ENCODE data around the gene CCR4.
"Not testable (repeated sequence)": the region's sequence is repeated elsewhere in the genome, so short reads cannot be mapped to it uniquely, and the experiment has no call there.

Gene CCR4

DNA sequence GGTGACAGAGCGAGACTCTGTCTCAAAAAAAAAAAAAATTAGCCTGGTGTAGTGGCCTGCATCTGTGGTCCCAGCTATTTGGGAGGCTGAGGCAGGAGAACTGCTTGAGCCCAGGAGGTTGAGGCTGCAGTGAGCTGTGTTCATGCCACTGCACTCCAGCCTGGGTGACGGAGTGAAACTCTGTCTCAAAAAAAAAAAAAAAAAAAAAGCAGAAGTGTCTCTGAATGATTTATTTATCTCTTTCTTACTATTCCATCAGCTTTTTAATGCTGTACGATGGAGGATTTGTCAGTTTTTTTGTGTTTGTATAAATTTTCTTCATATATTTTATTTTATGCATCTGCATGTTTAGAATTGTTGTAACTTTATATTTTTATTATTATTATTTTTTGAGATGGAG is 33.5 kb downstream of the CCR4 start:
- not testable (repeated sequence) for DNase-seq

DNA sequence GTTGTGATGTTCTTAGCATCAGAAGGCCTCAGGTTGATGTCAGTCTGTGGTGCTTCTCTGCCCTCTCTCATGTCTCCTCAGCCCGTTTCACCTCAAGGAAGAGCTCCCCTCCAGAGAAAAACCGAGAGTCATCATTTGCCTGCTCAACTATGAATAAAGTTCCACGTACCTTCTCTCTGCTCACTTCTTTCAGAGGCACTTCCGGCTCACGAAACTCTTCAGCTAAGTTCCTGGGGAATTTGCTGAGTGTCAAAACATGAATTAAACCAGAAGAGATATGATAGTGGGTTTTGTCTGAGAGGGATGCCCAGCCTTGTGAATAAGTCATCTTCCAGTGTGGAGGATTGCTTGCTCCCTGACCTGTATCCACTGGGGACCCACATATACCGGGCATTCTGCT is 37.7 kb downstream of the CCR4 start:
- DNase-seq = no peak

DNA sequence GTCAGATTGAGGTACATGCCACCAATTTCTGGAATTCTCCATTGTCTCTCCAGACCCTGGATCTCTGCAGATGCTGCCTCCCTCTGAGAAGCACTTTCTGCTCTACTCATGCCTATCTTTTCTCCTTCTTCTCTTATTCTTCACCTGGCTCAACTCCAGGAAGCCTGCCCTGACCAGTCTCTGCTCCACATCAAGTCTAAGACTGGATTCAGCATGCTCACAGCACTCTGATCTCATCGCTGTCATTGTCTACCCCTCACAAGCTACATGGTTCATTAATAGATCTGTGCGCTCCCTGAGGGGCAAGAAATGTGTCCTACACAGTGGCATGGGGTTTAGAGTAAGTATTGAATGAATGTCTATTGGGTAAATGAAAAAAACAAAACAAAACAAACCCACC is 38.7 kb downstream of the CCR4 start:
- no peak for DNase-seq

DNA sequence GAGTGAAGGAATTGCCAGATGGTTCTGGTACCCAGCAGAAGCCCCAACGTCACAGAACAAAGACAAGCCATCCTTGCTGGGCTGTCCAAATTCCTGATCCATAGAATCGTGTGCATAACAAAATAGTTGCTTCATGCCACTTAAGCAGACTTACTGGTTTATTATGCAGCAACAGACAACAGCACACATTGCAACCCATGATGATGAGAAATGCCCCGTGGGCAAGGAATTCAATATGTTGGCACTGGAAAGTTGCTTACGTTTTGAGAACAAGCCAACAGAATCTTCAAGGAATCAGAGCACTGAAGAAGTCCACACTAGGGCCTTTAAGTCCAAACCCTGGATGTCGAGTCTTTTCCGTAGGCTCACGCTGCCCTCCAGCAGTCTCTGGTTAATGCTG is 40.3 kb downstream of the CCR4 start:
- DNase-seq = no peak

DNA sequence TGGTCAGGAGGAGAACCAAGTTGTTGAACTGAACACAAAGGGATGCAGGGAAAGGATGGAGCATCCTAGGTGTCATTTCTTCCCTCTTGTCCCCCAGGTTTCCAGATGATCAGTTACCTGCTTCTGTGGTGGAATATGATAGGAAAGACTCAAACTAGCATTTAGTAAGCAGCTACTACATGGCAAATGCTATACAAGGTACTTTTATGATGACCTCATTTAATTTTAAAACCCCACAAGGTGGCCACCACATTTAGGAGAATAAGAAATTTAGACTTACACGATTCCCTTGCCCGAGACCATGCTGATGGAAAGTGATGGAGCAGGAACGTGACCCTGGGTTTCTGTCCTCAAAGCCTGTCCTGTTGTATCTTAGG is 40.9 kb downstream of the CCR4 start:
- no peak for DNase-seq

DNA sequence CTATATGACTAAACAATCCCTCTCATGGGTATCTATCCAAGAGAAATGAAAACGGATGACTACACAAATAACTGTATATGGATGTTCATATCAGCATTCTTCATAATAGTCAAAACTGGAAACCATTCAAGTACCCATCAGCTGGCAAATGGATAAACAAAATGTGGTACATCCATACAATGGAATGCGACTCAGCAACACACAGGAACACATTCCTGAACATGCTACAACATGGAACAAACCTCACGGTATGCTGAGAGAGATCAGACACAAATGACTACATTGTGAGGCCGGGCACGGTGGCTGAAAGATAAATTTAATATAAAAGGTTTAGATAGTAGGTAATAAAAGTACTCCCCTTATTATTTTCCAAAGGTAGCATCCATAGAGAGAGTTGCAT is 42.6 kb downstream of the CCR4 start:
- no peak for DNase-seq

DNA sequence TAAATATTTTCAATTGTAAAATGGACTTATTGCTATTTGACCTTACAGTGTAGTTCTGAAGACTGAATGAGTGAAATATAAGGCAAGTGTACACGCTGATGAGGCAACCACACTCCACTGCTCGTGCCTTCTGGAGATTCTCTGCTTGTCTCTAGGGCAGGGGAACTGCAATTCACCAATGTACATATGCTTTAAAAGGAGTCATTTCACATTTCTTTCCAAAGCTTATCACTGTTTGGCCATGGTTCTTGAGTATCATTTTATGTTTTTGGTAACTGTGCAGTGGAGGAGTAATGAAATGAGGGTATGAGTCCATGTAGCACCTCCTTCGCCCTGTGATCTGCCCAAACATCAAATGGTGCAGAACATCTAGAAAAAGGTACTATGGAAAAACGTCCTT is 43.7 kb downstream of the CCR4 start:
- DNase-seq = no peak

DNA sequence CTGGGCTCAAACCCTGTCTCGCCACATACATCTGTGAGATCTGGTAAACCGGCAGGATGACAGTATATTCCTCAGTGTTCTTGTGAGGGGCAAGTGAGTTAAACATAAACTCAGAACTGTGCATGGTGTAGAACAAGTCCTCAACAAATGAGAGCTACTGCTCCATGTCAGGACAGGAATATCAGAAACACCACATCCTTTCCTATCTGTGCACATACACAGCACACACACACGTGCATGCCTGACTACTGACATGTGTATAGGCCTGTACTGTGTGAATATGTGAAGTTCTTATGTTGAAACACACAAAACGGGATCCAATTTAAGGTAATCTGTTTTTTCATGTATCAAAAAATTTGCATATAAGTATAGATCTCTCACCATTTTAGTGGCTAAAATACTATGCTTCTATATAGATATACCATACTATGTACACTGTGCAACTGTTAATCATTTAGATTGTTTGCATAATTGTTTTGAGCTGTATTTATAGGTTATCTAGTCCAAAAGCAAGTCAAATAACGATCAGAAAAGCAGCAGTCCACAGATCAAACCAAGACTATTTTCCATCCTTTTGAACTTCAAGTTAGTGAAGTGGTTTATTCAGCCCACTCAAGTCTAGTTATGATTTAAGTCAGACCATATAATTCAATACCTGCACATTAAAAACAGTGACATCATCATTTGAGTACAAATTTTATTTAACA is 44.8 kb downstream of the CCR4 start:
- DNase-seq = no peak

DNA sequence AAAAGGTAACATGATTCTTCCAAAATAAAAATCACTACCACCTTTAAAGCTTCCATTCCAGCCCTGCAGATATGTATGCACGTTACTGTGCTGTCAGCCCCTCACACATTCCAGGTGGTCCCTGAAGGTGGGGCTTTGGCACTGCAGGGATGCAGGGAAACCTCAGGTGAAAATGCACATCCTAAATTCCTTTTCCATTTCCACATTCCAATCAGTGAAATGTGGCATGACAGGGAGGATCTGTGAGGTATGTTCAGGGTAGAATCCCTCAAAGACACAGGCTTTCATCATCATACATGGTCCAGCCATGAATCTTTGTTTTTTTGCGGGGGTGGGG is 45.3 kb downstream of the CCR4 start:
- no peak for DNase-seq

DNA sequence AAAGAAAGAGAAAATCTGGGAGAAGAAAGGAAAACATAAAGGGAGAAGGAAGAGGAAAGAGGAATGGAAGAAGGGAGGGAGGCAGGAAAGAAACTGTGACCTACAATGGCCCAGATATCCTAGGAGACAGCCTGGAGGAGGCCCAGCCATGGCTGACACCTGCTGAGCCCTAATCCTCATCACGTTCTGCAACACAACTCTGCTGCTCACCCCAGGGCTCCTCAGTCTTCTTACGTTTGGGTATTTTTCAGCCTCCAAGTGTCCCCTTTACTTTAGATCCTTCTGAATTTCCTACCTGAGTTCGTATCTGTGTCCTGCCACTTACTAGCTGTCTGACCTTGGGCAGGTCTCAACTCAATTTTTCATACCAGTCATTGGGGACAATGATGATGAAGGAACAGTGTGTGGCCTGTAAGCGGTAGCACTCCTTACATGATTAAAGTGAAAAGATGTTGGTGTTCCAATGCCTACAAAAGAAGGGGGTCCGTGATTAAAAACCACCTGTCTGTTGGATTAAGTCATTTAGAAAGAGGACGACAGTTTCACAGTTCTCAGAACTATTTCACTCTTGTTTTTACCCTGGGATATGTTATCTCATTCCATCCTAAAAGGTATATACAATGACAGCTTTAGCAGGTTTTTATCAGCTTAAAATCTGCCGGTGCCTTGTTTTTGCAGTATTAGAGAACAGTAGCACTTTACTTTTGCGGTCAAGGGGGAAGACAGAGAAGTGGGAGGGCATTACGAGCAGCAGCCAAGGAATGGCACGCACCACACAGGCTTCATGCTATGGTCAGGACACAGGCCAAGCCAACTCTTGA is 47.4 kb downstream of the CCR4 start:
- DNase-seq = no peak

DNA sequence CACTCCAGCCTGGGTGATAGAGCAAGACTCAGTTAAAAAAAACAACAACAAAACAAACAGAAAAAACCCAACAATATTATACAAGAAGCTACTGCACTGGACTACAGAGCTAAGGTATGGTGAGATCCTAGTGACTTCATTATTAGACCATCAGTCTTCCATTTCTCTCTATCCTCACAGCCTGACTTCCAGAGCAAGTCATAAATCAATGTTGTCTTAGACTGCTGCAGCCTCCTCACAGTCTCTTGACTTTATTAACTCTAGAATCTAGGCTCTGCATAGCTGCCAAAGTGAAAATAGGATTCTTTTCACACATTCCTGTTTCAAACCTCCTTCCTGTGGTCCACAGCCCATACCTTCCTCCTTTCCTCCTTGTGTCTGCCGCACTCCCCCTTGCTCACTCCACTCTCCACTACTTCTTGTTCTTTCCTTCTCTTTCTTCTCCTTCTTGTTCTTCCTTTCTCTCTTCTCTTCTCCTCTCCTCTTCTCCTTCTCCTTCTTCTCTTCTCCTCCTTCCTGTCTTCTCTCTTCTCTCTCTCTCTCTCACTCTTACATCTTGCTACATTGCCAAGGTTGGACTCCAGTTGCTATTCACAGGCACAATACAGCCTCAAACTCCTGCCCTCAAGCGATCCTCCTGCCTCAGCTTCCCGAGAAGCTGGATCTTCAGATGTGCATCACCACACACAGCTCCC is 49.4 kb downstream of the CCR4 start:
- no peak for DNase-seq

DNA sequence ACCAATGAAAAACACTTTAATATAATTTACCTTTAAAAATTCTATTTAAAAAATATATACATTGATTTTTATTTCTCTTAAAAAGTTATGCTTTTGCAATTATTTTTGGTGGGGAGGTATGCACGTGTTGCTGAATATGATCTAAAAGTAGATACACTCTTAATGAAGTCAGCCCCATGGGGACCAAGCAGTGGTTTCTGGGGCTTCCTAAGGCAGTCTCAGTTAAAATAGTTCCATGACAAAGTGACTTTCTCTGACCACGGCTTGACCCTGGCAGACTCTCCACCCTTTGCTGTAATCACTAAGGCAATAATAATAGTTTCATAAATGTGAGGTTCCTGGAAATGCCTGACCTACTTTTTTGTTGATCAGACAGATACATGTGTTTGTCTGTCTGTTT is 50.4 kb downstream of the CCR4 start:
- no peak for DNase-seq

DNA sequence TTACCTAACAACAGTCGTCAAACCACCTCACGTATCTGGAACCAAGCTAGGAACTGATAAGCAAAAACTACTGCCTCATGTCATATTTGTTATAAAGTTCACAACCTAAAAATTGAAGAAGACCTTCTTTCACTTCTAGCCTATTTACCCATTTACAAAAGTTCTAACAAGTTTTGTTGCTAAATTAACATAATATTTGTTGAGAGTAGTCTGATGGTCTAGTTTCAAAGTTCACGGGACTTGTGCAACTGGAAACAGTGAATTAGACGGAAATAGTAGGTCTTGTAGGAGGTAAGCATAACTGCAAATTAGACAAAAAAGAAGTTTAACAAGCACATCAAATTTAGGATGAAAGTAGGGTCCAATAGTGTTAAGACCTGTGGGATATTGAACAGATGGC is 51.9 kb downstream of the CCR4 start:
- no peak for DNase-seq

DNA sequence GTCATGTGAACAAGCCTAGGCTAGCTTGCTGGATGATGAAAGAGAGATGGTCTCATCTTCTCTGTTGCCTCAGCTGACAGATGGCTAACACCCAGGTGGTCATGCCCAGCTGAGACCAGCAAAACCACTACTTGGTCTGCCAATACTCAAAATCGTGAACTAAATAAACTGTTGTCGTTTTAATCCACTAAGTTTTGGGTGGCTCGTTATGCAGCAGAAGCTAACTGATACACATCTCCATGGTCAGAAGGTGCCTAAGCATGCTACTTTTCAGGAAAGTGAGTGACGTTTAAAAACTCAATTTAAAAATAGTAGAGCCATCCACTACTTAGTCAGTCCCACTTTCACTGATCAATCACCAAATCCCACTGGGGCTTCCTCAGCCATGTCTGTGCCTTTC is 52.8 kb downstream of the CCR4 start:
- DNase-seq = no peak

DNA sequence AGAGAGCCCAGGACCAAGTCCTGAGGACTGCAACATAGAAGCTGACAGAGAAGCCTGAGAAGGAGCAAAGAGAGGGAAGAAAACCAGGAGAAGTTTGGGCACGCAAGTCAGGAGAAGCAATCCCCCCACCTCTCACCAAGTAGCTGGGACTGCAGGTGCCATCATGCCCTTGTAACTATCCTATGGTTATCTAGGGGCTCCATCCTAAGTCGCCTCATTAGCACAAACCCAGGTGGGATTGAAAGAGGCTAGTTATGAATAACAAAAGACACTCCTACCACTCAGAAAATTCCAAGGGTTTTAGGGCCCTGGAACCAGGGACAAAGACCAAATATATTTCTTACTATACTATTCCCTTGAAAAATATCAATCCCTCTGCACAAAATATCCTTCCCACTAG is 53.5 kb downstream of the CCR4 start:
- no peak for DNase-seq
